Ureter (tissue), 1 donor: ENCODE results near the gene ASRGL1. TPM values are rescaled to one million over a fixed set of nuclear protein-coding genes. Genes with fewer than 3 reads are reported as not detected.
A peak's percentile ranks its signal among the peaks of the same experiment; 100 is the strongest.

Experiments used
- DNase-seq: peaks from one replicate; pipeline ENCODE4 v3.0.0-alpha.2; 2020; ENCODE audit warnings: low spot score
- total RNA-seq: library from RNA; stranded (reverse); gene quantifications from one replicate; pipeline ENCODE4 v1.2.4, GENCODE V29; 2023
- donor health status: DM: yes; HTN: yes; CAD: no.

The ASRGL1 gene
- total RNA-seq, 1 donor from 2014 or later = 6.2 TPM

- DNase-seq = peak; percentile 61
These were observed 102.7 kb downstream of the ASRGL1 start for GRCh38 chr11:62439785-62440602.

Other genes with a start within 250 kb of the ASRGL1 start
- gene INCENP, start 213.4 kb upstream of the ASRGL1 start, total RNA-seq = 14.4 TPM
- not detected for gene SCGB1D1, start 147.2 kb upstream of the ASRGL1 start, total RNA-seq
- gene SCGB2A1, start 128.8 kb upstream of the ASRGL1 start, total RNA-seq = 1.4 TPM
- not detected for gene SCGB1D2, start 95.2 kb upstream of the ASRGL1 start, total RNA-seq
- gene SCGB2A2, start 67.3 kb upstream of the ASRGL1 start, total RNA-seq = not detected
- not detected for gene SCGB1D4, start 38.4 kb upstream of the ASRGL1 start, total RNA-seq
- gene SCGB1A1, start 81.6 kb downstream of the ASRGL1 start, total RNA-seq = not detected
- 546 TPM for gene AHNAK, start 209.4 kb downstream of the ASRGL1 start, total RNA-seq
- 1,627 TPM for gene EEF1G, start 236.4 kb downstream of the ASRGL1 start, total RNA-seq